IMR-90 (cell line): ENCODE results near the gene DSCAML1.

Experiments
- MAFK ChIP-seq: IDR thresholded peaks from 2 replicates; pipeline ENCODE4 v1.6.1; 2012; ENCODE audit warnings: low read depth, low read length, improper control_type of control experiment
- POLR2A ChIP-seq: IDR thresholded peaks from 2 replicates; pipeline ENCODE4 v1.6.1; 2012; ENCODE audit warnings: mild to moderate bottlenecking, low read depth, low read length
- RAD21 ChIP-seq: IDR thresholded peaks from 2 replicates; pipeline ENCODE4 v1.6.1; 2012; ENCODE audit warnings: low read length, improper control_type of control experiment
- RCOR1 ChIP-seq: IDR thresholded peaks from 2 replicates; pipeline ENCODE4 v1.6.1; 2012; ENCODE audit warnings: mild to moderate bottlenecking, low read length, improper control_type of control experiment; ENCODE audit not compliant: insufficient replicate concordance
- TF ChIP-seq, protein P1 (sequence below): fragments of 150-350 bp; IDR thresholded peaks from 2 replicates; pipeline ENCODE4 v1.6.1; 2017; ENCODE audit warnings: mild to moderate bottlenecking, antibody characterized with exemption, low read length, low read depth
- TF ChIP-seq, protein P2 (sequence below): conservative IDR thresholded peaks from 2 replicates; pipeline ENCODE4 v1.5.1; 2012; ENCODE audit warnings: mild to moderate bottlenecking, low read depth, low read length, improper control_type of control experiment
- TF ChIP-seq, protein P3 (sequence below): fragments of 150-350 bp; IDR thresholded peaks from 2 replicates; pipeline ENCODE4 v1.6.1; 2016; ENCODE audit warnings: low read depth, mild to moderate bottlenecking, low read length, moderate library complexity, borderline replicate concordance

DNA sequence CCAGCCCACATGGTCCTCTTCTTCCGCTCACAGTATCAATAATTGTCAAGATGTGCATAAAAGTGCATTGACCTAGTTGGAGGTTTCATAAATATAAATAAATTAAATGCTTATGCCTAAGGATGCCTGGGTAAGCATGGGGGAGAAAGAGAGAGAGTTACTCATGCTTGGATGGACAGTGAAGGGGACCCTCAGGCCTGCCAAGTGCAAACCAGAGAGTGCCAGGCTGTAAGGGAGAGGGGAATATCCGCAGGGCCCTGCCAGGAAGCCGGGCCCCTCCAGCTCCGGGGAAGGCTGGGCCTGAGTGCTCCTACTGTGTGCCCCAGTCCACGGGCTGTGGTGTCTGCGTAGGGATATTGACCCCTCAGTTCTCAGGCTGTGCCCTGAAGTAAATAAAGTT is 214.6 kb downstream of the DSCAML1 start:
- TF ChIP-seq, protein P1, sequence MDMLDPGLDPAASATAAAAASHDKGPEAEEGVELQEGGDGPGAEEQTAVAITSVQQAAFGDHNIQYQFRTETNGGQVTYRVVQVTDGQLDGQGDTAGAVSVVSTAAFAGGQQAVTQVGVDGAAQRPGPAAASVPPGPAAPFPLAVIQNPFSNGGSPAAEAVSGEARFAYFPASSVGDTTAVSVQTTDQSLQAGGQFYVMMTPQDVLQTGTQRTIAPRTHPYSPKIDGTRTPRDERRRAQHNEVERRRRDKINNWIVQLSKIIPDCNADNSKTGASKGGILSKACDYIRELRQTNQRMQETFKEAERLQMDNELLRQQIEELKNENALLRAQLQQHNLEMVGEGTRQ = no peak
- TF ChIP-seq MAFK (no peak), POLR2A (no peak), RCOR1 (no peak), RAD21 (no peak)
- TF ChIP-seq, protein P2, sequence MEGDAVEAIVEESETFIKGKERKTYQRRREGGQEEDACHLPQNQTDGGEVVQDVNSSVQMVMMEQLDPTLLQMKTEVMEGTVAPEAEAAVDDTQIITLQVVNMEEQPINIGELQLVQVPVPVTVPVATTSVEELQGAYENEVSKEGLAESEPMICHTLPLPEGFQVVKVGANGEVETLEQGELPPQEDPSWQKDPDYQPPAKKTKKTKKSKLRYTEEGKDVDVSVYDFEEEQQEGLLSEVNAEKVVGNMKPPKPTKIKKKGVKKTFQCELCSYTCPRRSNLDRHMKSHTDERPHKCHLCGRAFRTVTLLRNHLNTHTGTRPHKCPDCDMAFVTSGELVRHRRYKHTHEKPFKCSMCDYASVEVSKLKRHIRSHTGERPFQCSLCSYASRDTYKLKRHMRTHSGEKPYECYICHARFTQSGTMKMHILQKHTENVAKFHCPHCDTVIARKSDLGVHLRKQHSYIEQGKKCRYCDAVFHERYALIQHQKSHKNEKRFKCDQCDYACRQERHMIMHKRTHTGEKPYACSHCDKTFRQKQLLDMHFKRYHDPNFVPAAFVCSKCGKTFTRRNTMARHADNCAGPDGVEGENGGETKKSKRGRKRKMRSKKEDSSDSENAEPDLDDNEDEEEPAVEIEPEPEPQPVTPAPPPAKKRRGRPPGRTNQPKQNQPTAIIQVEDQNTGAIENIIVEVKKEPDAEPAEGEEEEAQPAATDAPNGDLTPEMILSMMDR = no peak
- TF ChIP-seq, protein P3, sequence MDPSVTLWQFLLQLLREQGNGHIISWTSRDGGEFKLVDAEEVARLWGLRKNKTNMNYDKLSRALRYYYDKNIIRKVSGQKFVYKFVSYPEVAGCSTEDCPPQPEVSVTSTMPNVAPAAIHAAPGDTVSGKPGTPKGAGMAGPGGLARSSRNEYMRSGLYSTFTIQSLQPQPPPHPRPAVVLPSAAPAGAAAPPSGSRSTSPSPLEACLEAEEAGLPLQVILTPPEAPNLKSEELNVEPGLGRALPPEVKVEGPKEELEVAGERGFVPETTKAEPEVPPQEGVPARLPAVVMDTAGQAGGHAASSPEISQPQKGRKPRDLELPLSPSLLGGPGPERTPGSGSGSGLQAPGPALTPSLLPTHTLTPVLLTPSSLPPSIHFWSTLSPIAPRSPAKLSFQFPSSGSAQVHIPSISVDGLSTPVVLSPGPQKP = no peak
